CD4-positive, alpha-beta T cell (primary cell): ENCODE data around the gene CHRM4. TPM values are rescaled to one million over a fixed set of nuclear protein-coding genes. Genes with fewer than 3 reads are reported as not detected.

ENCODE experiments used
- ATAC-seq: fragments of 200-7000 bp; cut with Tn5 transposase; one replicate; pipeline ENCODE4 v1.10.0; 2022; ENCODE audit warnings: mild to moderate bottlenecking; ENCODE audit not compliant: poor library complexity
- CTCF ChIA-PET: fragments of 350-600 bp; sonication (Branson Sonifier 250); formaldehyde crosslinking; loops from one replicate; lab custom pipeline; 2021; ENCODE audit warnings: antibody characterized with exemption, inconsistent platforms; lab: Charles Lee
- POLR2A ChIA-PET: fragments of 350-600 bp; sonication (Branson Sonifier 250); formaldehyde crosslinking; loops from one replicate; lab custom pipeline; 2021; ENCODE audit warnings: antibody characterized with exemption, inconsistent platforms; lab: Charles Lee
- DNase-seq, 14 experiments: peaks; one replicate each; pipeline ENCODE4 v3.0.0-alpha.2; 2013 to 2020; ENCODE audit warnings: mixed read lengths in 2 of 14
- H3K27ac ChIP-seq, 2 donors: one replicate each; pipeline versions ENCODE4 v1.5.1 to v1.7.0; 2013; ENCODE audit warnings: low read length in 2 of 2, low read depth in 1 of 2, mild to moderate bottlenecking in 1 of 2
- H3K27me3 ChIP-seq, 2 experiments: 1 replicate in 1 of 2; 2 replicates in 1 of 2; pipeline versions ENCODE4 v1.6.1 to v1.7.0; 2013; ENCODE audit warnings: low read length in 2 of 2, control low read depth in 1 of 2, mild to moderate bottlenecking in 1 of 2, moderate library complexity in 1 of 2; ENCODE audit not compliant: insufficient read depth in 2 of 2, control insufficient read depth in 1 of 2
- H3K36me3 ChIP-seq: one replicate; pipeline ENCODE4 v1.6.1; 2013; ENCODE audit warnings: low read length, control low read depth; ENCODE audit not compliant: insufficient read depth
- H3K4me1 ChIP-seq: one replicate; pipeline ENCODE4 v1.6.1; 2013; ENCODE audit warnings: low read length, control low read depth; ENCODE audit not compliant: insufficient read depth
- H3K4me3 ChIP-seq: one replicate; pipeline ENCODE4 v1.5.1; 2013; ENCODE audit warnings: mild to moderate bottlenecking, low read length, moderate library complexity
- H3K9me3 ChIP-seq, 2 experiments: 1 replicate in 1 of 2; 2 replicates in 1 of 2; pipeline versions ENCODE4 v1.6.1 to v1.7.0; 2013; ENCODE audit warnings: low read length in 2 of 2, mild to moderate bottlenecking in 2 of 2, control low read depth in 1 of 2, moderate library complexity in 1 of 2; ENCODE audit not compliant: control insufficient read depth in 1 of 2, insufficient read depth in 1 of 2
- H3K27ac Mint-ChIP-seq: one replicate; pipeline ENCODE4 v1.8.0; 2020; ENCODE audit warnings: mixed read lengths
- H3K27me3 Mint-ChIP-seq: one replicate; pipeline ENCODE4 v1.8.0; 2021; ENCODE audit warnings: mixed read lengths
- H3K36me3 Mint-ChIP-seq: one replicate; pipeline ENCODE4 v1.8.0; 2021; ENCODE audit warnings: low read depth, mixed read lengths
- H3K4me1 Mint-ChIP-seq: one replicate; pipeline ENCODE4 v1.8.0; 2021; ENCODE audit warnings: low read depth, mixed read lengths
- H3K4me3 Mint-ChIP-seq: one replicate; pipeline ENCODE4 v1.8.0; 2020; ENCODE audit warnings: mild to moderate bottlenecking, mixed read lengths
- H3K9me3 Mint-ChIP-seq: one replicate; pipeline ENCODE4 v1.8.0; 2020; ENCODE audit warnings: mixed read lengths
- CTCF ChIP-seq: fragments of 200-600 bp; IDR thresholded peaks from one replicate; pipeline ENCODE4 v1.8.0; 2022; ENCODE audit warnings: antibody characterized with exemption, mild to moderate bottlenecking
- intact Hi-C, 2 experiments: fragments of 100-400 bp; cut with DNase I in 1 of 2; cut with micrococcal nuclease in 1 of 2; formaldehyde crosslinking; loops; one replicate each; pipeline versions ENCODE4 v1.15.1 to v1.9.0; 2023 to 2025; cut with DNase I, micrococcal nuclease
- total RNA-seq, 174 experiments: library from RNA in 2 of 174; stranded (reverse) in 2 of 174; gene quantifications; one replicate each; pipeline ENCODE4 v1.2.3 and lab custom pipeline; 2021 to 2026

The CHRM4 gene
- total RNA-seq, 2 experiments from 2014 or later: 3.2 to 3.7 TPM

- CTCF ChIA-PET: interaction anchor here (0.7 to 5.2 kb wide), 3 partner anchors 12 to 58 kb away, joined by 3 to 34 read pairs (median 3); no protein-coding TSS in a partner anchor
Observed at GRCh38 chr11:46348566-46349401, 42.8 kb downstream of the CHRM4 start.

GRCh38 chr11:46347637-46348311 is 43.8 kb downstream of the CHRM4 start:
- H3K4me1 Mint-ChIP-seq: peaks cover 83% of the 10 kb centered on the region
- peaks cover 30% of the 10 kb centered on the region for H3K36me3 Mint-ChIP-seq
- peaks cover 86% of the 10 kb centered on the region for H3K4me1 ChIP-seq
- H3K4me3 ChIP-seq: peak overlapping the region; percentile 99
- peak overlapping the region; percentile 89 for H3K27ac Mint-ChIP-seq
- peak overlapping the region; percentile 44 to 73 for H3K27ac ChIP-seq
- H3K9me3 Mint-ChIP-seq: no peaks in the 10 kb centered on the region
- ChIA-PET POLR2A (interaction anchor here (1.0 to 14.3 kb wide), 10 partner anchors 9 to 246 kb away, joined by 3 to 266 read pairs (median 8); partner anchors contain the start of gene AMBRA1), CTCF (interaction anchor here (0.6 to 5.2 kb wide), 14 partner anchors 8 to 258 kb away, joined by 3 to 34 read pairs (median 7); no protein-coding TSS in a partner anchor)
- intact Hi-C loops: loop anchor here (1.0 to 10.0 kb wide), 4 partner anchors 15 to 225 kb away; partner anchors contain the start of gene PHF21A (in 1 of the 2)
- H3K36me3 ChIP-seq: peaks cover 15% of the 10 kb centered on the region
- H3K4me3 Mint-ChIP-seq: peak overlapping the region; percentile 95
- DNase-seq: peak in 3 of 14 experiments; percentile 43 to 55 (median 47)
- H3K27me3 Mint-ChIP-seq: no peaks in the 10 kb centered on the region
- no peaks in the 10 kb centered on the region for H3K27me3 ChIP-seq
- no peaks in the 10 kb centered on the region for H3K9me3 ChIP-seq
- TF ChIP-seq CTCF: no peak
- no peak for ATAC-seq

More at GRCh38 chr11:46348566-46349401, 42.8 kb downstream of the CHRM4 start:
- Mint-ChIP-seq H3K9me3 (no peaks in the 10 kb centered on the region), H3K27me3 (no peaks in the 10 kb centered on the region), H3K27ac (peak overlapping the region; percentile 89), H3K36me3 (peaks cover 36% of the 10 kb centered on the region), H3K4me3 (peak overlapping the region; percentile 95), H3K4me1 (peaks cover 83% of the 10 kb centered on the region)
- peaks cover 21% of the 10 kb centered on the region for H3K36me3 ChIP-seq
- ATAC-seq (peak; percentile 32), DNase-seq (peak in 13 of 14 experiments; percentile 42 to 87 (median 67))
- intact Hi-C loops: loop anchor here (1.0 to 10.0 kb wide), 4 partner anchors 14 to 226 kb away; partner anchors contain the start of gene PHF21A (in 1 of the 2)
- no peaks in the 10 kb centered on the region for H3K9me3 ChIP-seq
- POLR2A ChIA-PET: interaction anchor here (0.5 to 14.3 kb wide), 15 partner anchors 10 to 866 kb away, joined by 3 to 266 read pairs (median 6); partner anchors contain the start of gene DDB2
- peak overlapping the region; percentile 44 to 73 for H3K27ac ChIP-seq
- no peak for TF ChIP-seq CTCF
- peak overlapping the region; percentile 99 for H3K4me3 ChIP-seq
- H3K4me1 ChIP-seq: peaks cover 89% of the 10 kb centered on the region
- H3K27me3 ChIP-seq: no peaks in the 10 kb centered on the region
